ENCODE measurements around the gene CLGN. TPM values are rescaled to one million over a fixed set of nuclear protein-coding genes. Genes with fewer than 3 reads are reported as not detected.

Gene CLGN
- total and polyA plus RNA-seq, 2 of the 13 experiments (the other 11 are each of a cell fraction or from before 2014, with no cell fraction given): 7.2 to 17.0 TPM

- FAIRE-seq: no peak
- Histone ChIP-seq H3K9ac (ENCODE audit: insufficient read depth, low read depth, low read length) (no peak overlapping the region), H3K36me3 (replicated peaks in 1 of 2; ENCODE audit: control insufficient read depth in 1 of 2, insufficient read depth in 2 of 2, low read length in 2 of 2) (peaks cover 0 to under 1% of the 10 kb centered on the region in 2 experiments; a peak in 2 of 5 replicates), H3K79me2 (ENCODE audit: insufficient read depth, low read length) (no peaks in the 10 kb centered on the region), H3K9me3 (ENCODE audit: low read length) (no peaks in the 10 kb centered on the region), H3K4me3 (replicated peaks in 1 of 3; ENCODE audit: insufficient read depth in 1 of 3, low read depth in 2 of 3, low read length in 3 of 3) (no peak overlapping the region), H3K27ac (ENCODE audit: extremely low read length, insufficient read depth, low read length) (no peak overlapping the region), H3K4me2 (ENCODE audit: low read depth, low read length) (no peak overlapping the region), H2AFZ (ENCODE audit: low read length) (no peak overlapping the region), H4K20me1 (ENCODE audit: insufficient read depth, low read length) (no peaks in the 10 kb centered on the region), H3K27me3 (ENCODE audit: control insufficient read depth in 1 of 2, insufficient read depth in 2 of 2, low read length in 2 of 2) (no peaks in the 10 kb centered on the region), H3K4me1 (ENCODE audit: insufficient read depth, low read length) (peaks cover 14% of the 10 kb centered on the region)
- in situ Hi-C loops (cut with HindIII; ENCODE audit: extremely low pct_ligation_motif_present, low pct_unique_long_range_greater_than_20kb) (no loop called here), intact Hi-C loops (cut with micrococcal nuclease; ENCODE audit: unreplicated experiment) (loop anchor here (2.0 kb wide), 1 partner anchor 13 kb away; no protein-coding TSS in a partner anchor)
- BruUV-seq (replicated peaks): no TSS peak
- ATAC-seq: no peak
- TF ChIP-seq ZBTB39 (CRISPR knock-in tag; IDR thresholded peaks at IDR 0.05) (no peak), MLX (CRISPR knock-in tag; IDR thresholded peaks at IDR 0.05) (no peak), SNAPC2 (CRISPR knock-in tag; IDR thresholded peaks at IDR 0.05) (no peak), ZFP82 (CRISPR knock-in tag; IDR thresholded peaks at IDR 0.05; ENCODE audit: borderline replicate concordance) (no peak), TEAD2 (CRISPR knock-in tag; IDR thresholded peaks at IDR 0.05) (no peak), CSRNP1 (CRISPR knock-in tag; IDR thresholded peaks at IDR 0.05) (no peak), TARDBP (CRISPR knock-in tag; IDR thresholded peaks at IDR 0.05) (no peak), MNT (IDR thresholded peaks at IDR 0.05) (no peak), CC2D1A (CRISPR knock-in tag; IDR thresholded peaks at IDR 0.05) (no peak)
- TF ChIP-seq, protein P1, sequence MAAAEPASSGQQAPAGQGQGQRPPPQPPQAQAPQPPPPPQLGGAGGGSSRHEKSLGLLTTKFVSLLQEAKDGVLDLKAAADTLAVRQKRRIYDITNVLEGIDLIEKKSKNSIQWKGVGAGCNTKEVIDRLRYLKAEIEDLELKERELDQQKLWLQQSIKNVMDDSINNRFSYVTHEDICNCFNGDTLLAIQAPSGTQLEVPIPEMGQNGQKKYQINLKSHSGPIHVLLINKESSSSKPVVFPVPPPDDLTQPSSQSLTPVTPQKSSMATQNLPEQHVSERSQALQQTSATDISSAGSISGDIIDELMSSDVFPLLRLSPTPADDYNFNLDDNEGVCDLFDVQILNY (CRISPR knock-in tag; conservative IDR thresholded peaks at IDR 0.05): no peak
- WGBS (ENCODE audit: low lambda C conversion rate): 94% methylated on average over 1 of the region's 1 CpG
- ChIA-PET POLR2A (no interaction called here), CTCF (ENCODE audit: low intra/inter-chr PET ratio, low total read pairs) (no interaction called here)
- DNase-seq (ENCODE audit: low spot score): no peak
Observed at GRCh38 chr4:140388015-140388414, 39.4 kb downstream of the CLGN start.
